ENCODE results near the gene CDCA7L. TPM values are rescaled to one million over a fixed set of nuclear protein-coding genes. Genes with fewer than 3 reads are reported as not detected.
"Not testable (repeated sequence)": the region's sequence is repeated elsewhere in the genome, so short reads cannot be mapped to it uniquely, and the experiment has no call there.

The CDCA7L gene
- total RNA-seq, 1 donor from 2014 or later, result 41.0 TPM

DNA sequence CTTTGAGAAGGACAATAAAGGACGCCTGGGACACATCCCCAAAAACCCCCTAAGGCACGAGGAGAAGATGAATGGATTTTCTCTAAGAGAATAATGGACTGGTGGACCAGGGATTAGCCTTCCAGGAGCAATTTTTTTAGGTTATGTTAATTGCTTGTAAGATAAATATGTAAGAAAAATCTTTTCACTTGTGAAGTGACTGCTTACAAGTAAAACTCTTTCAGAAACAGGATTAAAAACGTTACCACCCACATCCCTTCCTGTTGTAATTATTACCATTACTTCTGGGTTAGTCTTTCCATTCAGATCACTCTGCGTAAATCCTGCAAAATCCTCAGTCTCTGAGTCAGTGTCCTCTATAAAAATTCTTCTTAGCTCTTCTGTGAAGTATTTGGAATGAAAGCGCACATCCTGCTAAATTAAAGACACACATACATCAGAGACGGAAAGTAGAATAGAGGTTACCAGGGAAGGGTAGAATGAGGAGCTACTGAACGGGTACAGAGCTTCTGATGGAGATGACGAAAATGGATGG lies 34.3 kb downstream of the CDCA7L start:
- DNase-seq (ENCODE audit: low read depth in 2 of 2), result no peak

DNA sequence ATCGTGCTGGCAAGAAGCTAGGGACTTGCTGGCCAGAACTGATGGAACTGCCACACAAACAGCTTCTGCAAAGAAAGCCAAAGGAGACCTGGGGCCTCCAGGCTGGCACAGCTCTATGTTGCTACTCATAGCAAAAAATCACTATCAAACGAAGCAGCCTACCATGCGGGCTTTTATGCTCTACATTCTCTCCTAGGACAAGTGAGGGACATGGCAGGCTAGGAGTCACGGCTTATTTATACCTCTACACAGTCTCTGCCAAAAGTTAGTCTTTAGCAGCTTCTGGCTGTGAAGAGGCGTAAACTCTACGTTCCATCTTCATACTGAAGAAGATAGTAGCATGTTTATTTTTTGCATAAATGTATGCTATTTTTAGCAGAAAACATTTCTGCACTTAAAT lies 35.4 kb downstream of the CDCA7L start:
- DNase-seq (ENCODE audit: low read depth in 2 of 2), result no peak

- no peak for DNase-seq (ENCODE audit: low read depth in 2 of 2)
These were observed 37.0 kb downstream of the CDCA7L start for GRCh38 chr7:21908746-21909145.

DNA sequence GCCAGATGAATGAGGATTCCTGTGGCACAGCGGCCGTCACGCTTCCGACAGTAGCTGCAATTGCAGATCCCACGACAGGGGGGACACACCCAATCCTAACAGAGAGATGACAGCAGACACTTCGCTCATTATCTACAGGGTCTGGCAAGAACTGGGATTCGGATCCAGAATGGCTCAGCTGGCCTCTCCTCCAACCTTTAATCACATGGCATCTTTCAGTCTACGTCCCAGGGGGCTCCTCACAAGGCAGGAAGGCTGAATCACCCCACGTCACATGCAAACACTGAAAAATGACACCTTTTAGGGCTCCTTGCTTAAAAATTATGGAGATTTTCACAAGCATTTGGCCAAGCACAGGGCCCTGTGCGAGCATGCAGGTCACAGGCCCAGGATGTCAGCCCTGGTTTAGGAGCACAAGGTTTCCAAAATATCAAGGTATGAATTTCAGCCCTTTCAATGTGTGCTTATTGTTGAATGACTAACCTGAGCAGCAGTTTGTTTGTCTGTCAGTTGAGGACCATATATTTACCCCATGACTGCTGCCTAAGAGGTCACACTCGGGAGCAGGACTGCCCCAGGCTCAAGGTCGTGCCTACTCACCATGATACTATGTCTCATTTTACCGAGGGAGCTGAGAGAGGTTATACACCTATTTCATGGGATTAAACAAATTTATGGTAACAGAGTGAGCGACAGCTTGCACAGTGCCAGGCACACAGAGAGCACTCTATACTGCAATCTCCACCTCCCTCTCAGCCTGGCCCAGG lies 42.5 kb downstream of the CDCA7L start:
- peak in 1 of 2 donors; percentile 10 for DNase-seq (ENCODE audit: low read depth in 2 of 2)

GRCh38 chr7:21902240-21902639 lies 43.5 kb downstream of the CDCA7L start:
- DNase-seq (ENCODE audit: low read depth in 2 of 2), result no peak

DNA sequence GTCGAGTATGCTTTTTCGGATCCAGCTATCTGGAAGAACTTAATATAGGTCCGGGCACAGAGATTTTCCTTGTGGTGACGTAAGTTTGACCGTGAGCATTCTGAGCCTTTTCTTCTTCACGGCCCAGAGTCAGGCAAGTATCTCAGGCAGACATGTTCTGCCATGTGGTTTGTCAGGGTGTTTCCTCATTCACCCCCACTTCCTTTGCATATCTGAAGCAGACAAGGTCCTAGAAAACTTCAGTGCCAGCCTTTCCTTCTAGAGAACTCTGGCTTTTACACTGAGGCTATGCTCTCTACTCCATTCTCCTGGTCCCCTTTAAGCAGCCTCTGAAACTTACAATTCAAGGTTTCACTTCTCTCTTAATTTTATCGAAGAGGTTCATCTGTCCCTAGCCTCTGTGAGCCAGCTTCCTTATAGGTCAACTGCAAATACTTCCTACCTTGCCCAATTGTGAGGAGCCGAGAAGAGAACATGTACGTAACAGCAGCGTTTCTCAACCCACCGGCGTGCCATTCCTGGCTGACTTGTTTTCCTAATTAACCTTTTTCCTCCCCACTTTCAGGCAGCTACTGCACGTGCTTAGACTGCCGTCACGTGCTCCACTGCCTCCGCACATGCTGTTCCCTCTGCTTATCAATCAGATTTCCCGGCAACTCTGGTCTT lies 47.3 kb downstream of the CDCA7L start:
- no peak for DNase-seq (ENCODE audit: low read depth in 2 of 2)

GRCh38 chr7:21893401-21893800 lies 52.3 kb downstream of the CDCA7L start:
- no peak for DNase-seq (ENCODE audit: low read depth in 2 of 2)

DNA sequence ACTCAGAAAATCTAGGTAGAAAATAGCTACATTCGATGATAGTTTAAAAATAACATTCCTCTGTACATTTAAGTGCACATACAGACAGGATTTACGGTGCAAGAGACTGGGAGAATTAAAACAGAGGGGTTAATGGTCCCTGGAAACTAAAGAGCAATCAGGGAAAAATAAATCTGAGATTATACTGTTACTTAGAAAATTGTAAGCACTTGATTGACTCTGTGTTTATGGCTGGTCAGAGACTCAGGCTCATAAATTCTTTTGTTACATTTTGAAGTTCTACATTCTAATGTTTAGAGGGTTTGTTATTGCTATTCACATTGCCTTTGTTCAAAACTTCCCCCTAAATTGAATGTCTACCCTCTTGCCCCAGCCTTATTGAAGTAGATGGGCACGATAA lies 54.4 kb downstream of the CDCA7L start:
- no peak for DNase-seq (ENCODE audit: low read depth in 2 of 2)

DNA sequence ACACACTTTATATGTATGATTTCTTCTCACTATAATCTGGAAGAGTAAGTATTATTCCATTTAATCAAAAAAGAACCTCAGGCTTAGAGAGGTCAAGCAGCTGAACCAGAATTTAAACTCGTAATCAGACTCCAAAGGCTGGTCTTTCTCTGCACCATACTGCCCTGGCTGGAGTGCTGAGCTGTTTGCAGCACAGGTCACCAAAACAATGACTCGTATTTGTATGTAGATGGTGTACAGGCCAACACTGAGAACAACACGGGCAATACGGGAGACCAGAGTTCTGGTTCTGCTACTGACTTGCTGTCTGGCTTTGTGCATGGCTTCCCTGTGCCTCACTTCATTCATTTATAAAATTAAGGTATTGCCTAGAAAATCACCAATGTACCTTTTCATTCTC lies 57.9 kb downstream of the CDCA7L start:
- no peak for DNase-seq (ENCODE audit: low read depth in 2 of 2)

DNA sequence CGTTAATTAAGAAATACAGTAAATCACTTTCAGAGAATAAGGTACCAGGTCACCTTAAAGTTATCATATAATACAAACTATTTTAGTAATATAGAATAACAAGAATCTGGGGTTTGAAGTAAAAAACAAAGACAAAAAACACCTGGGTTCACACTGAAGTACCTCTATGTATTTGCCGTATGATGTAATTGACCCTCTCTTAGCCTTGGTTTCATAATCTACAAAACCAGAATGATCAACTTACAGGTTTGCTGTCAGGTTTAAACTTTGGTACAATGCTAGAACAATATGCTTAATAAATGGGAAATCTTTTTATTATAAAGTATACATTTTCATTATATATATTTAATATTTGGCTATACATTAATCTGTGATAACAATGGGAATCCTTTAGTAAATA lies 58.3 kb downstream of the CDCA7L start:
- DNase-seq (ENCODE audit: low read depth in 2 of 2), result no peak

DNA sequence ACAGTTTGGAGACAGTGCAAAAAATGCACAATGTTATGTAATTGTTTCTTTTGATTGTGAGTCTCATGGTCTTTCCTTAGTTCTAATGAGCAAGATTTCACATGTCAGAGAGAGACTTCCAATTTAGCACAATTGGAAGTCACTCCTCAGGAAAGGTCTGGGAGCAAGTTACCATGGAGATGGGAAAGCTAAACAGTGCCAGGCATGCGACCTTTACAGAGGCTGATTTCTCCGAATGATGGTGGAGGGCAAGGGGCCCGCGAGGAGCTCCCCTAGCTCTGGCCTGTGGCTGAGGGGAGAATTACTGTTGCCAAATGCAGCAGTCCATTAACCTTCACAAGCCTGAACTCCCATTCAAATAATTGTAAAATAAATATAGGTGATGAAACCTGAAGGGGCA lies 59.3 kb downstream of the CDCA7L start:
- DNase-seq (ENCODE audit: low read depth in 2 of 2), result no peak

DNA sequence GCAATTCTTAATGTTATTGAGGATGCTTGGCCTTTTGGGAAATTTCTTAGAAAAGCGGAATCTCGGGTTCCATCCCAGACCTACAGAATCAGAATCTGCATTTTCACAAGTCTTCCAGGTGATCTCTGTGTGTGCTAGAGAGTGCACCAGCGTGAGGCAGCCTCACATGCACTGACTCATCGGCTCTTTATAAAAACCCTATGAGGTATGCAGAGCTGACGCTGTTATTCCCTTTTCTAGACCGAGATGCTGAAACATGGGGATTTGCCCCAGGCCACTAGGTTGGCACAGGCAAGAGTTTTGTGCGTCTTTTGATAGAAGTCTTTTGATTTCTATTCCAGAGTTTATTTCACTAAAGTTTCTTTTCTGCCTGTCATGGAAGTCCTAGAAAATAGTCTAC lies 61.2 kb downstream of the CDCA7L start:
- DNase-seq (ENCODE audit: low read depth in 2 of 2), result no peak

- DNase-seq (ENCODE audit: low read depth in 2 of 2), result not testable (repeated sequence)
These were observed 62.2 kb downstream of the CDCA7L start for GRCh38 chr7:21883501-21883900.

DNA sequence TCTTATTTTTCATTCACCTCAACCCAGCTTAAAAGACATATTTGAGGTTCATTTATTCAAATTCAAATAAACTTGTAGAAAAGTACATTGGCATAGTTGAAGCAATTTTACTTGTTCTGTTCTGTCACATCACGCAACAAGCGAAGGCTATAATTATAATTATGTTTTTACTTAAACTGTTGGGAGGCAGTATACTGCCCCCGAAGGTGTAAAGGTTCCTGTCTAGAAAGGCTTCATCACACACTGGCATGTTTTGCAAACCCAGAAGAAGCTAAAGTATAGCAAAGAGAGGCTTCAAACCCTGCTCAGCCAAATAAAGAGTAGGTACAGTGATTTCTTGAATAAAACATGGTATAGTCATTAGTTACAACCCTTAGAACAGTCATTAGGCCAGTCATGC lies 62.6 kb downstream of the CDCA7L start:
- no peak for DNase-seq (ENCODE audit: low read depth in 2 of 2)

DNA sequence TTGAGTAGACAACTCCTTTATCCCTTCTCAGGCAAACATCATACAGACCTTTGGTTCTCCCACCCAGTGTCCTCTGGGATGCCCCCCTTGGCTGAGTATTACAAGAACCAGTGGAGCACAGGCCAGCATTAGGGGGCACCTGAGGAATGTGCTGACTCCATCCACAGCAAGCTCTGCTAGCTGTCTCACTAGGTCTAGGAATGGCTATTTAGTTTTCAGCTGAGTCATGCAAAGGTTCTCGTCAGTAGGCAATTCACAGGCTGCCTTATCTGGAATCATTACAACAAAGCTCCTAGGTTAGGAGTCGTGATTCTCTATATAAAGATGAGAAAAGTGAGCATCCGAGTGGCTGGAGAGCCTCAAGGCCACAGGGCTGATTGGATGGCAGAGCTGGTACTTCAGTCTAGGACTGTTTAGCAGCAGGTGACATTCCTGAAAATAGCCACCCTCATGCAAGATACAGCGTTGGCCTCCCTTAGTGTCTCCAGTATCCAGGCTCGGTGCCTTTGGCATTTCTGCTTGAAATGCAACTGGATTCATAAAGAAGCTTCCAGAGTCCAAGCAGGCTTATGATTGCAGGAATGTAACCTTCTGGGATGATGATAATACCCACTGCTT lies 75.8 kb downstream of the CDCA7L start:
- DNase-seq (ENCODE audit: low read depth in 2 of 2), result no peak

- no peak for DNase-seq (ENCODE audit: low read depth in 2 of 2)
These were observed 77.2 kb downstream of the CDCA7L start for GRCh38 chr7:21868576-21868850.

GRCh38 chr7:21867816-21868575 lies 77.7 kb downstream of the CDCA7L start:
- DNase-seq (ENCODE audit: low read depth in 2 of 2), result no peak

GRCh38 chr7:21867226-21867625 lies 78.5 kb downstream of the CDCA7L start:
- DNase-seq (ENCODE audit: low read depth in 2 of 2), result no peak

DNA sequence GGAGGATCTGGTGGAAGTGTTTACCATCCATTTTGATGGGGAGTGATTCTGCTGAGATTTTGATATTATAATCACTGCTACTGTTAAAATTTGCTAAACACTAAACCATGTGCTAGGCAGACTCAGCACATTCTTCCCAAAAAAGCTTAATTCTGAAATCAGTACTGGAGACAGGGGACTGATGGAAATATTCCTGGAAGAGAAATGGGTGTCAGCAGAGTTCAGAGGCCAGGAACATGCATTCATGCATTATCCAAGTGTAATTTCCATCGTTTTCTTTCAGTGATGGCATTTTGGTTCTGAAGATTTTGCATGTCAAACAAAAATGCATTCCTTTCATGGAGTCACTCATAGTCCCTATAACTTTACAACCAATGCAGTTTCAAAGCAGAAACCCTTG lies 79.0 kb downstream of the CDCA7L start:
- no peak for DNase-seq (ENCODE audit: low read depth in 2 of 2)

GRCh38 chr7:21865631-21866204 lies 80.0 kb downstream of the CDCA7L start:
- not testable (repeated sequence) for DNase-seq (ENCODE audit: low read depth in 2 of 2)

GRCh38 chr7:21851559-21851967 lies 94.1 kb downstream of the CDCA7L start:
- DNase-seq (ENCODE audit: low read depth in 2 of 2), result peak in 1 of 2 donors; percentile 42

Measured in dermis microvascular lymphatic vessel endothelial cell (primary cell).